GM12892 (cell line): ENCODE results near the gene PLSCR2.

Source experiments
- DNase-seq: peaks from one replicate; pipeline ENCODE4 v3.0.0; 2011; ENCODE audit not compliant: insufficient read length
- FAIRE-seq: peaks from 2 replicates; lab custom pipeline; 2011; peaks lifted over from hg19 to GRCh38; lab: Jason Lieb, UNC
- POLR2A ChIP-seq: IDR thresholded peaks from 2 replicates; pipeline ENCODE4 v1.6.1; 2011; ENCODE audit warnings: low read depth, low read length, control low read depth
- POLR2AphosphoS5 ChIP-seq: IDR thresholded peaks from 2 replicates; pipeline ENCODE4 v1.6.1; 2011; ENCODE audit warnings: low read depth, low read length, control low read depth
- TAF1 ChIP-seq: IDR thresholded peaks from 2 replicates; pipeline ENCODE4 v1.6.1; 2011; ENCODE audit warnings: low read depth, mild to moderate bottlenecking, control low read depth, low read length, borderline replicate concordance

Gene PLSCR2

GRCh38 chr3:146390957-146391356 is 78.4 kb downstream of the PLSCR2 start:
- TF ChIP-seq TAF1 (no peak), POLR2AphosphoS5 (no peak), POLR2A (no peak)
- FAIRE-seq: no peak
- no peak for DNase-seq

- no peak for FAIRE-seq
- no peak for DNase-seq
- TF ChIP-seq TAF1: no peak
- TF ChIP-seq POLR2AphosphoS5: no peak
- no peak for TF ChIP-seq POLR2A
Measured at GRCh38 chr3:146390006-146390772, 79.2 kb downstream of the PLSCR2 start.

- no peak for FAIRE-seq
- no peak for DNase-seq
- TF ChIP-seq POLR2AphosphoS5: no peak
Measured at GRCh38 chr3:146387566-146387965, 81.8 kb downstream of the PLSCR2 start.

- no peak for FAIRE-seq
Measured at GRCh38 chr3:146386936-146387335, 82.4 kb downstream of the PLSCR2 start.

DNA sequence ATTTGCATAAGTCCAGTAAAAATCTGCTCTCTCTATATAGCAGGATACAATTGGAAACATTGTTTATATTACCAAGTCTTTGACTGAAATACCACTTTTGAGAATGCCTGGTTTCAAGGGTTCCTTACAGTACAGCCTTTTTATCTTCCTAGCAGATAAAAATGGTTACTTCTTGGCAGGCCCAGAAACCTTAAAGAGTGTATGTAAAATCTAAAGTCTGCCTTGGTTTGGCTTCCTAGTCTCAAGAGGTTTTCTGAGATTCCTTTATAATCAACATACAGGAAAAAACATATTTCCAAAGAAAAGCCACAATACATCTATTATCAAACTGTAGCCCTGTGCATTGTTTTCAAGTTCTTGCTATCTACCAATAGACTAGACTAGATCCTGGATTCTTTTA is 84.6 kb downstream of the PLSCR2 start:
- DNase-seq (no peak), FAIRE-seq (no peak)
- no peak for TF ChIP-seq POLR2A

More at GRCh38 chr3:146386936-146387335, 82.4 kb downstream of the PLSCR2 start:
- DNase-seq: no peak
- no peak for TF ChIP-seq POLR2A
- TF ChIP-seq POLR2AphosphoS5: no peak
- no peak for TF ChIP-seq TAF1
